Prostate gland (tissue), 2 donors: Measurements from ENCODE around the gene PFN3. TPM values are rescaled to one million over a fixed set of nuclear protein-coding genes. Genes with fewer than 3 reads are reported as not detected.

Experiments used
- DNase-seq: peaks from one replicate; pipeline ENCODE4 v3.0.0-alpha.2; 2019; ENCODE audit warnings: low spot score
- H3K27ac ChIP-seq, 2 donors: fragments of 200-600 bp; sonication (generic); 2 replicates each; pipeline ENCODE4 v1.5.1; 2017 to 2019
- H3K27me3 ChIP-seq: fragments of 200-600 bp; sonication (generic); replicated peaks from 2 replicates; pipeline ENCODE4 v1.5.1; 2019; ENCODE audit not compliant: insufficient read depth
- H3K36me3 ChIP-seq, 2 donors: fragments of 200-600 bp; sonication (generic); 1 replicate in 1 of 2; 2 replicates in 1 of 2; pipeline versions ENCODE4 v1.5.1 to v1.8.1; 2017 to 2019
- H3K4me1 ChIP-seq: fragments of 200-600 bp; sonication (generic); replicated peaks from 2 replicates; pipeline ENCODE4 v1.5.1; 2019
- H3K4me3 ChIP-seq, 2 donors: fragments of 200-600 bp; sonication (generic); 2 replicates each; pipeline ENCODE4 v1.5.1; 2017 to 2019
- H3K9me3 ChIP-seq: fragments of 200-600 bp; sonication (generic); 2 replicates; pipeline ENCODE4 v1.5.1; 2017
- CTCF ChIP-seq, 4 experiments: fragments of 200-600 bp in 2 of 4; fragments of 450-650 bp in 2 of 4; sonication (generic) in 2 of 4; IDR thresholded peaks; 1 replicate in 3 of 4; 2 replicates in 1 of 4; pipeline ENCODE4 v1.5.1; 2016 to 2019; ENCODE audit warnings: antibody characterized with exemption in 4 of 4, mild to moderate bottlenecking in 2 of 4, moderate library complexity in 2 of 4
- POLR2A ChIP-seq: fragments of 450-650 bp; IDR thresholded peaks from one replicate; pipeline ENCODE4 v1.6.1; 2016; ENCODE audit warnings: antibody characterized with exemption, mild to moderate bottlenecking
- POLR2AphosphoS5 ChIP-seq: sonication (generic); formaldehyde crosslinking; IDR thresholded peaks from one replicate; pipeline ENCODE4 v1.6.1; 2017; ENCODE audit warnings: antibody characterized with exemption
- WGBS: methylation state at CpG from one replicate; pipeline ENCODE4 v1.1.5; 2018; 5-methylcytosine and 5-hydroxymethylcytosine counted together
- intact Hi-C: fragments of 100-400 bp; cut with DNase I; formaldehyde crosslinking; loops from one replicate; pipeline ENCODE4 v1.14.2; 2022
- total RNA-seq, 2 donors: library from RNA; depleted of rRNA; stranded (reverse); fragments of >200 nt; gene quantifications; one replicate each; pipeline ENCODE4 v1.1.0, GENCODE V29; 2016

Gene PFN3
- total RNA-seq, 2 donors from 2014 or later, result not detected

- 24% methylated on average over 29 of the region's 37 CpGs for WGBS
- peak within 1 kb of the TSS; percentile 14 to 24 for H3K4me3 ChIP-seq
- intact Hi-C loops, result loop anchor here (5.0 kb wide), 1 partner anchor 45 kb away; the partner anchor contains the start of gene MXD3
- no peak for TF ChIP-seq POLR2AphosphoS5
- TF ChIP-seq CTCF (IDR thresholded peaks at IDR 0.05), result no peak
- TF ChIP-seq POLR2A, result no peak
- H3K27me3 ChIP-seq, result no peaks in the 10 kb centered on the region
- H3K9me3 ChIP-seq, result no peaks in the 10 kb centered on the region
- H3K27ac ChIP-seq, result no peak within 1 kb of the TSS
- H3K36me3 ChIP-seq, result no peaks in the 10 kb centered on the region
- H3K4me1 ChIP-seq, result no peaks in the 10 kb centered on the region
- no peak for DNase-seq
Observed at GRCh38 chr5:177357459-177358351, 42.8 kb downstream of the PFN3 start, which contains the start of gene RGS14. Gene RGS14, plus strand, starts transcription at chr5:177357924. Its CDS starts 101 bp downstream, at chr5:177358025.

- TF ChIP-seq POLR2AphosphoS5, result no peak
- no peak for TF ChIP-seq CTCF (IDR thresholded peaks at IDR 0.05)
- TF ChIP-seq POLR2A, result no peak
- Histone ChIP-seq H3K36me3 (no peaks in the 10 kb centered on the region), H3K4me1 (no peaks in the 10 kb centered on the region), H3K27ac (no peak overlapping the region), H3K4me3 (no peak overlapping the region), H3K27me3 (no peaks in the 10 kb centered on the region), H3K9me3 (no peaks in the 10 kb centered on the region)
- intact Hi-C loops, result loop anchor here (5.0 kb wide), 1 partner anchor 45 kb away; the partner anchor contains the start of gene MXD3
- DNase-seq, result no peak
- WGBS, result 88% methylated on average over 5 of the region's 5 CpGs
Observed at GRCh38 chr5:177357146-177357458, 43.4 kb downstream of the PFN3 start.

- Histone ChIP-seq H3K4me3 (no peak overlapping the region), H3K36me3 (no peaks in the 10 kb centered on the region), H3K9me3 (no peaks in the 10 kb centered on the region), H3K4me1 (no peaks in the 10 kb centered on the region), H3K27ac (no peak overlapping the region), H3K27me3 (no peaks in the 10 kb centered on the region)
- no peak for TF ChIP-seq POLR2A
- TF ChIP-seq CTCF (IDR thresholded peaks at IDR 0.05), result no peak
- no peak for TF ChIP-seq POLR2AphosphoS5
- intact Hi-C loops, result loop anchor here (5.0 kb wide), 1 partner anchor 44 kb away; the partner anchor contains the start of gene MXD3
- WGBS, result 80% methylated on average over 3 of the region's 3 CpGs
- no peak for DNase-seq
Observed at GRCh38 chr5:177356746-177357145, 43.7 kb downstream of the PFN3 start.

- TF ChIP-seq POLR2AphosphoS5 (no peak), CTCF (IDR thresholded peaks at IDR 0.05) (no peak), POLR2A (no peak)
- H3K9me3 ChIP-seq, result no peaks in the 10 kb centered on the region
- intact Hi-C loops, result loop anchor here (5.0 kb wide), 1 partner anchor 44 kb away; the partner anchor contains the start of gene MXD3
- no peaks in the 10 kb centered on the region for H3K36me3 ChIP-seq
- WGBS, result 12% methylated on average over 1 of the region's 1 CpG
- no peak overlapping the region for H3K4me3 ChIP-seq
- H3K27me3 ChIP-seq, result no peaks in the 10 kb centered on the region
- no peak overlapping the region for H3K27ac ChIP-seq
- no peaks in the 10 kb centered on the region for H3K4me1 ChIP-seq
- no peak for DNase-seq
Observed at GRCh38 chr5:177355868-177356168, 44.6 kb downstream of the PFN3 start.
